HCT116 (cell line): ENCODE measurements around the gene SAMD4A.

Experiments used
- CTCF ChIP-seq, 3 experiments: fragments of 200-600 bp in 1 of 3; sonication (generic) in 1 of 3; IDR thresholded peaks in 2 of 3; conservative IDR thresholded peaks in 1 of 3; 2 replicates each; pipeline ENCODE4 v1.5.1; 2012 to 2017; ENCODE audit warnings: low read depth in 2 of 3, low read length in 2 of 3, antibody characterized with exemption in 1 of 3, borderline replicate concordance in 1 of 3, control low read depth in 1 of 3, mild to moderate bottlenecking in 1 of 3, mixed read lengths in 1 of 3, mixed run types in 1 of 3, moderate library complexity in 1 of 3; ENCODE audit not compliant: insufficient read depth in 1 of 3
- ELF1 ChIP-seq: IDR thresholded peaks from 2 replicates; pipeline ENCODE4 v1.6.1; 2012; ENCODE audit warnings: low read depth, borderline replicate concordance
- EZH2 ChIP-seq: fragments of 200-600 bp; sonication (generic); IDR thresholded peaks from 2 replicates; pipeline ENCODE4 v1.6.1; 2017; ENCODE audit warnings: antibody characterized with exemption, mixed run types
- MAX ChIP-seq: IDR thresholded peaks from 2 replicates; pipeline ENCODE4 v1.6.1; 2012
- POLR2A ChIP-seq: IDR thresholded peaks from 2 replicates; pipeline ENCODE4 v1.7.0; 2011; ENCODE audit warnings: borderline replicate concordance; ENCODE audit not compliant: insufficient read depth, insufficient read length; ENCODE audit errors: extremely low read depth
- SIN3A ChIP-seq: IDR thresholded peaks from 2 replicates; pipeline ENCODE4 v1.6.1; 2012; ENCODE audit warnings: low read depth
- SRF ChIP-seq: IDR thresholded peaks from 2 replicates; pipeline ENCODE4 v1.6.1; 2012; ENCODE audit warnings: low read depth

GRCh38 chr14:54556535-54556934 is 10.4 kb upstream of the SAMD4A start:
- no peak for TF ChIP-seq CTCF (IDR thresholded peaks at IDR 0.05 in 2 of 3, conservative IDR thresholded peaks at IDR 0.05 in 1 of 3; ENCODE audit: borderline replicate concordance in 1 of 3, insufficient read depth in 1 of 3, low read depth in 2 of 3, low read length in 2 of 3)
- TF ChIP-seq MAX: no peak
- TF ChIP-seq SIN3A: no peak
- TF ChIP-seq SRF: no peak
- no peak for TF ChIP-seq POLR2A
- no peak for TF ChIP-seq ELF1
- TF ChIP-seq EZH2: no peak
